ENCODE data around the gene UBASH3B.

UBASH3B gene

DNA sequence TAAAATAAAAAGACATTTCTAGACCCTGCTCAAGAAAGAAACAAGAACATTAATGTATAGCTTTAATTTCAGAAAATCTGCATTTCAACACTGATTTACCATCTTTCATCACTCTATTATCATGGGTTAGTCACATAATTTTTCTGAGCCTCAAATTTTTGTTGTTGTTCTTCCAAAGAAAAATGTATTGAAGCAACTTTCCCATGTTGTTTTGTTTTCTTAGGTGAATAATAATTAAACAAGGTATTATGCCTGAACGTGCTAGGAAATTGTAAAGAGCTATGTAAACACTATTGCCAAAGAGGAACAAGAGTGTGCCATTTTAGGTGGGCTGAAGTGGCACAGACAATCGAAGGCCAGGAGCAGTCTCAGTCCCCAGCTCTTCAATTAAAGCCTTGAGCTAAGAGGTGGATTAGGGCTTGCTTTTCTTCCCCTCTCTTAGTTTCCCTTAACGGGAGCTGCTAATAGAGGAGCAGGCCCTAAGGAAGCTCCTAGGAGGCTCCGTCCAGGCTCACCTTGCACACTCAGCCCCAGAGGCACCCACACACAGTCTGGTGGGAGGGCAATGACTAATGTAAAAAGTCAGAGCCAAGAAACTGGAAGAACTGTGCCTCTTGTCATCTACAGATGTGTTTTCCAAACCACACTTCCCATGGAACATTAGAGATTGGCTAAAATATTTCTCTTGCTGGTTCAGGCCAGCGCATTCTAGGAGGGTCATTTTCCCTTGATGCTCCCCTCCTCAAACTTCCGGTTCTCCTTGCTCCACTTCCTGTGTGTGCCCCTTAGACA lies 8.8 kb upstream of the UBASH3B start:
- H3K9me3 ChIP-seq (ENCODE audit: control insufficient read depth, low read length) = no peaks in the 10 kb centered on the region
- H3K9ac ChIP-seq = no peak overlapping the region
- H3K27me3 ChIP-seq (ENCODE audit: control insufficient read depth, insufficient read depth, low read length) = no peaks in the 10 kb centered on the region
- no peak overlapping the region for H2AFZ ChIP-seq
- no peak overlapping the region for H3K4me3 ChIP-seq (ENCODE audit: low read depth, low read length)
- TF ChIP-seq, protein P1, sequence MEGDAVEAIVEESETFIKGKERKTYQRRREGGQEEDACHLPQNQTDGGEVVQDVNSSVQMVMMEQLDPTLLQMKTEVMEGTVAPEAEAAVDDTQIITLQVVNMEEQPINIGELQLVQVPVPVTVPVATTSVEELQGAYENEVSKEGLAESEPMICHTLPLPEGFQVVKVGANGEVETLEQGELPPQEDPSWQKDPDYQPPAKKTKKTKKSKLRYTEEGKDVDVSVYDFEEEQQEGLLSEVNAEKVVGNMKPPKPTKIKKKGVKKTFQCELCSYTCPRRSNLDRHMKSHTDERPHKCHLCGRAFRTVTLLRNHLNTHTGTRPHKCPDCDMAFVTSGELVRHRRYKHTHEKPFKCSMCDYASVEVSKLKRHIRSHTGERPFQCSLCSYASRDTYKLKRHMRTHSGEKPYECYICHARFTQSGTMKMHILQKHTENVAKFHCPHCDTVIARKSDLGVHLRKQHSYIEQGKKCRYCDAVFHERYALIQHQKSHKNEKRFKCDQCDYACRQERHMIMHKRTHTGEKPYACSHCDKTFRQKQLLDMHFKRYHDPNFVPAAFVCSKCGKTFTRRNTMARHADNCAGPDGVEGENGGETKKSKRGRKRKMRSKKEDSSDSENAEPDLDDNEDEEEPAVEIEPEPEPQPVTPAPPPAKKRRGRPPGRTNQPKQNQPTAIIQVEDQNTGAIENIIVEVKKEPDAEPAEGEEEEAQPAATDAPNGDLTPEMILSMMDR (IDR thresholded peaks at IDR 0.05) = no peak
- H3K4me1 ChIP-seq = no peaks in the 10 kb centered on the region
- no peaks in the 10 kb centered on the region for H3K36me3 ChIP-seq (ENCODE audit: control insufficient read depth, insufficient read depth, low read length)
- no peaks in the 10 kb centered on the region for H3K79me2 ChIP-seq
- no peak overlapping the region for H3K4me2 ChIP-seq (ENCODE audit: low read length)
- no peak overlapping the region for H3K27ac ChIP-seq

DNA sequence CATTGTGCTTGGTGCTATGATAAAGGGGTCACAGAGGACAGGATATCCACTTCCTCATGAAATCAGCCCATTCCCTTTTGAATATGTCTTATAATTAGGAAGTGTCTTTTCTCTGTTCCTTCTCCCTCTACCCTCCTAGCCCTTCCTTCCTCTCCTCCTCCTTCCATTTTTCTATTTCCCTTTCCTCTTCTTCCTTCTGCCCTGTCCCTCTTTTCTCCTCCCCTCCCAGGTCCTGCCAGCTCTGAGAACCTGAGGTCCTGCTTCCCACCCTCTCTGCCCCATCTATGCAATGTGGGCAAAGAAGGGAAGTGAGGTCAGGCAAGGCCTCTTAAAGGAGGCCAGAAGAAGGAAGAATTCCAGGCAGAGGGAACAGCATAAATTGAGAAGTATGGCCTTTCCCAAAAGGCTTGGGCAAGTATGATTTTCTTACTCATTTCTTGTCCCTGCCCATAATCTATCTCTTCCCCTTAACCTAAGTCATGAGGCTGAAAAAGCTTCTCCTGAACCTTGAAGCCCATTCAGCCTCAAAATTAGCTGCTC lies 7.7 kb upstream of the UBASH3B start:
- H3K9ac ChIP-seq = no peak overlapping the region
- H3K36me3 ChIP-seq (ENCODE audit: control insufficient read depth, insufficient read depth, low read length) = no peaks in the 10 kb centered on the region
- H3K4me3 ChIP-seq (ENCODE audit: low read depth, low read length) = no peak overlapping the region
- H3K27ac ChIP-seq = no peak overlapping the region
- no peaks in the 10 kb centered on the region for H3K4me1 ChIP-seq
- H3K9me3 ChIP-seq (ENCODE audit: control insufficient read depth, low read length) = no peaks in the 10 kb centered on the region
- H3K79me2 ChIP-seq = no peaks in the 10 kb centered on the region
- no peak overlapping the region for H2AFZ ChIP-seq
- no peaks in the 10 kb centered on the region for H3K27me3 ChIP-seq (ENCODE audit: control insufficient read depth, insufficient read depth, low read length)
- TF ChIP-seq, protein P1 (IDR thresholded peaks at IDR 0.05) = no peak
- no peak overlapping the region for H3K4me2 ChIP-seq (ENCODE audit: low read length)

DNA sequence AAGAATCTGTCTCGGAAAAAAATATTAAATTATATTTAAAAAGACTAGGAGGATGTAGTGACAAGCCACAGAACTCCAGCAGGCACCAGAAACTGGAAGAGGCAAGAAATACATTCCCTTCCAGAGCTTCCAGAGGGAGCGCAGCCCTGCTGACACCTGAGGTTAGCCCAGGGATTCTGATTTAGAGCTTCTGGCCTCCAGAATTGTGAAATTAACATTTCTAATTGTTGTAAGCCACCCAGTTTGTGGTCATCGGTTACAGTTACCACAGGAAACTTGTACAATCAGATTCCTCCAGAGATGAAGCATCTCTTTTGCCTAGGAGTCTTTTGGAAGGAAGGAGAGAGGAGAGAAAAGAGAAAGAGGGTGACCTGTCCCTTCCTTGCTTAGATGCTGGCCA lies 6.4 kb upstream of the UBASH3B start:
- Histone ChIP-seq H3K36me3 (ENCODE audit: control insufficient read depth, insufficient read depth, low read length) (no peaks in the 10 kb centered on the region), H3K79me2 (no peaks in the 10 kb centered on the region), H3K9ac (no peak overlapping the region), H2AFZ (no peak overlapping the region), H3K4me3 (ENCODE audit: low read depth, low read length) (no peak overlapping the region), H3K9me3 (ENCODE audit: control insufficient read depth, low read length) (no peaks in the 10 kb centered on the region), H3K4me1 (no peaks in the 10 kb centered on the region), H3K27ac (no peak overlapping the region), H3K4me2 (ENCODE audit: low read length) (no peak overlapping the region), H3K27me3 (ENCODE audit: control insufficient read depth, insufficient read depth, low read length) (no peaks in the 10 kb centered on the region)
- TF ChIP-seq, protein P1 (IDR thresholded peaks at IDR 0.05) = no peak

DNA sequence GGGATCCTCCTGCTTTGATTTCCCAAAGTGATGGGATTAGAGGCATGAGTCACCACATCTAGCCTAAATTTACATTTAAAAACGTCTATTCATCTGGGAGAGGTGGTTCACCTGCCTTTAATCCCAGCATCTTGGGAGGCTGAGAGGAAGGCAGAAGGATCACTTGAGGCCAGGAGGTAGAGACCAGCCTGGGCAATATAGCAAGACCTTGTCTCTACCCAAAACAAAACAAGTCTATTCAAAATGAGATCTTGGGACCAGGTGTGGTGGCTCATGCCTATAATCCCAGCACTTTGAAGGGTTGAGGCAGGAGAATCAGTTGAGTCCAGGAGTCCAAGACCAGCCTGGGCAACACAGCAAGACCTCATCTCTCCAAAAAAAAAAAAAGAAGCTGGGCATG lies 4.9 kb upstream of the UBASH3B start:
- no peaks in the 10 kb centered on the region for H3K79me2 ChIP-seq
- no peak overlapping the region for H2AFZ ChIP-seq
- no peaks in the 10 kb centered on the region for H3K36me3 ChIP-seq (ENCODE audit: control insufficient read depth, insufficient read depth, low read length)
- H3K4me1 ChIP-seq = no peaks in the 10 kb centered on the region
- no peak overlapping the region for H3K4me3 ChIP-seq (ENCODE audit: low read depth, low read length)
- TF ChIP-seq, protein P1 (IDR thresholded peaks at IDR 0.05) = no peak
- H3K9ac ChIP-seq = no peak overlapping the region
- H3K27me3 ChIP-seq (ENCODE audit: control insufficient read depth, insufficient read depth, low read length) = no peaks in the 10 kb centered on the region
- H3K9me3 ChIP-seq (ENCODE audit: control insufficient read depth, low read length) = no peaks in the 10 kb centered on the region
- no peak overlapping the region for H3K4me2 ChIP-seq (ENCODE audit: low read length)
- H3K27ac ChIP-seq = no peak overlapping the region

DNA sequence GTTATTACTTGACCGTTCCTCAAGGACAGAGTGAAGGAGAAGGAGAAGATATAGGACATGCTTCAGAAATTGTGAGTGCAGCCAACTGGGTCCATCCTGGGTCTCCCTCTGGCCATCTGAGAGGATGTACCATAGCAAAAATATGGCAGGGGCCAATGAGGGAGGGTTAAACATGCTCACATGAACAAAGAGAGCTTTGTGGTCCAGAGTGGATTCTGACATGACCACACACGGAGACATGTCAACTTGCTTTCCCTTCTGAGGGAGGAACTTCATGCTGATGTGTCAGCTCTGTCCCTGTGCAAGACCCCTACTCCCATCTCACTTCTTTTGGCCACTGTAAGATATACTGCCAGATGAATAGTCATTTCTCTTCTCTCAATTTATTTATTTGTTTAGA lies 3.0 kb upstream of the UBASH3B start:
- Histone ChIP-seq H3K4me3 (ENCODE audit: low read depth, low read length) (no peak overlapping the region), H3K27ac (no peak overlapping the region), H3K79me2 (no peaks in the 10 kb centered on the region), H3K9me3 (ENCODE audit: control insufficient read depth, low read length) (no peaks in the 10 kb centered on the region), H3K4me2 (ENCODE audit: low read length) (no peak overlapping the region), H3K9ac (no peak overlapping the region), H3K27me3 (ENCODE audit: control insufficient read depth, insufficient read depth, low read length) (no peaks in the 10 kb centered on the region), H2AFZ (no peak overlapping the region), H3K4me1 (no peaks in the 10 kb centered on the region), H3K36me3 (ENCODE audit: control insufficient read depth, insufficient read depth, low read length) (no peaks in the 10 kb centered on the region)
- TF ChIP-seq, protein P1 (IDR thresholded peaks at IDR 0.05) = no peak

Data from parathyroid adenoma (tissue), 2 donors.